NCI-H146 (cell line): ENCODE data around the gene STXBP5.

Experiments
- DNase-seq: peaks from one replicate; lab custom pipeline; 2025; lab: John Stamatoyannopoulos, UW

Gene STXBP5

DNA sequence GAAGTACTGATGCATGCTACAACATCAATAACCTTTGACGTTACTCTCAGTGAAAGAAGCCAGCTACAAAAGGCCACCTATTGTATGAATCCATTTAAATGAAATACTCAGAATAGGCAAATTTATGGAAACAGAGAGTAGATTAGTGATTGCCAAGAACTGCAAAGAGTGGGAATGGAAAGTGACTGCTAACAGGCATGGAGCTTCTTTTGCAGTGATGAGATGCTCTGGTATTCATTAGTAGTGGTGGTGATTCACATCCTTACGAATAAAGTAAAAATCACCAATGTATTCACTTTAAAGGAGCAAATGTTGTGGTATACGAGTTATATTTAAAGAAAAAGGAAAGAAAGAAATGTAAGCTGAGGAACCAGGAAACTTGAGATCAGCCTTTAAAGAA is 177.5 kb downstream of the STXBP5 start:
- no peak for DNase-seq

- peak; percentile 17 for DNase-seq
Measured at GRCh38 chr6:147382945-147383554, 178.8 kb downstream of the STXBP5 start.

DNA sequence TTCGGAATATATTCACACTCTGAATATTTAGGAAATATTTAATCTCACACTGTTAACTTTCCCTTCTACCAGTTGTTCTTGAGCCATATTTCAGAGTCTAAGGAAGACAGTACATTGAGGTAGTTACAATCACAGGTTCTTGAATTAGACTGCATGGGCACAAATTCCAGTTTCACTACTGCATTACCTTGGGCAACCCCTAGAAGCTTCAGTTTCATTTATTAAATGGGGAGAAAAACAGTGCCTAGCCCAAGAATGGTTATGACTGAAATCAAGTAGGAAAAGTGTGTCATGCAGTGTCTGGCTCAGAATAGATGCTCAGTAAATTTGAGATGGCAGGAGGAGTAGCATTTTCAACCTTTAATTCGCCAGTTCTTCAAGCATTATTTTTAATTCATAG is 179.8 kb downstream of the STXBP5 start:
- no peak for DNase-seq

DNA sequence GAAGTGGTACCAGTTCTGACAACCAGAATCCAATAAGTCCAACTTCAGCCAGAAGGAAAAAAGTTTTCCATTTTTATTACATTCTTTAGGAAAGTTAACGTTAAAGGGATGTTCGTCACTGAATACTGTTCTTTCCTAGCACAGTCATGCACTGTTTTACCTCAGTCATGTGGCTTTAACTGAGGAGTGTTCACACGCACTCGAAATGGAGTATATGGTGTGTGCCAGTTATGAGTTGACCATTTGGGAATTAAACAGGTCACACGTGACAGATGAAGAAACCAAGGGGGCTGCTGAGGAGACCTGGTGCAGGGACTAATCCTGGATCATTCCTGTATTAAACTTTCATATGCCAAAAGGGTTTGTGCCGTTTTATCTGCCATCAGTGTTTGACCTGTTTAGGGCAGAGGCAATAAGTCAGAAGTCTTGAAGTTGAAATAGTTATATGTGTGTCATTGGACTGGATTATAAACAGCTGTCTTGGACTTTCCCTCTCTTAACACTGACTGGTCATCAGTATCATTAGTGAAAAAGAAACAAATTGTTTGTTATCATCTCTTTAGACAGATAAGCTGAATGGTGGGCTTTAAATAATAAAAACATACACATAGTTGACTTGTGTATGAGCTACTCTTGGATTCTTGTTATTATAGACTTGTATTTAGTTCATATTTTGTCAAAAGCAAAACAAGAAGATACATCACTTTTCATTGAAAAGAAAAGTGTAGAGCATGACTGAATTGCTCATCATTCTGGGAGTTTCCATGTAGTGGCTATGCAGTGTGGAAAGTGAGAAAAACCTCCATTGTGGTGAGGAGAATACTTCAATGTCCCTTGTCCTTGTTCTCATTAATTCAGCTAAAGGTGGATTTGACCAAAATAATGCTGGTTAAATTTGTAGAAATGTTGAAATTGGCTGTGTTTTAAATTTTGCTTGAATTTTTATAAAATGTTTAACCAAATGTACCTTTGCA is 180.8 kb downstream of the STXBP5 start:
- DNase-seq, result no peak

- no peak for DNase-seq
Measured at GRCh38 chr6:147389463-147389862, 185.2 kb downstream of the STXBP5 start.

- DNase-seq, result peak; percentile 50
Measured at GRCh38 chr6:147390909-147391536, 186.8 kb downstream of the STXBP5 start.

GRCh38 chr6:147392917-147393625 is 188.9 kb downstream of the STXBP5 start:
- DNase-seq, result no peak

DNA sequence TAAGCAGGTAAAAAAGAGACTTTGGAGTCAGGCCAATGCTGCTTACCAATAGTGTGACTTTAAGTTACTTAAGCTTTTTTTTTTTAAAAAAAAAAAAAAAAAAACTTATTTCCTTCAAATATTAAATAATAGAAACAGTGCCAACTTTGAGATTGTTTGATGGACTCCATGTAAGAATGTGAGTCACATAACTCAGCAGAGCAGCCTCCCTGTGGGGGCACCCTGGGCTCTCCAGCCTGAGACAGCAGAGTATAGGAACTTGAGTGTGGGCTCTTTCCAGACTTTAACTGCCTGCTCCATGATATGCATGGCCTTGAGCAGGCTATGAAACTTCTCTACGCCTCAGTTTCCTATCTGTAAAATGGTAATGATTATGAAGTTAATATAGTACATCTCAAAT is 190.9 kb downstream of the STXBP5 start:
- no peak for DNase-seq

- DNase-seq, result no peak
Measured at GRCh38 chr6:147397306-147397705, 193.1 kb downstream of the STXBP5 start.

- no peak for DNase-seq
Measured at GRCh38 chr6:147400968-147401367, 196.8 kb downstream of the STXBP5 start.

DNA sequence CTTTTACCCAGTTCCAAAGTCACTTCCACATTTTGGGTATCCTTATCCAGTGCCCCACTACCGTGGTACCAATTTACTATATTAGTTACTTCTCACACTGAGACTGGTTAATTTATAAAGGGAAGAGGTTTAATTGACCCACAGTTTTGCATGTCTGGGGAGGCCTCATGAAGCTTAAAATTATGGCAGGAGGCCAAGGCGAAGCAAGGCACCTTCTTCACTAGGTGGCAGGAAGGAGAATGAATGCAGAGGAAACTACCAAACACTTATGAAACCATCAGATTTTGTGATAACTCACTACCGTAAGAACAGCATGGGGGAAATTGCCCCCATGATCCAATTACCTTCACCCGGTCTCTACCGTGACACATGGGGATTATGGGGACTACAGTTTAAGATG is 197.6 kb downstream of the STXBP5 start:
- no peak for DNase-seq

- DNase-seq, result no peak
Measured at GRCh38 chr6:147406783-147407182, 202.6 kb downstream of the STXBP5 start.

DNA sequence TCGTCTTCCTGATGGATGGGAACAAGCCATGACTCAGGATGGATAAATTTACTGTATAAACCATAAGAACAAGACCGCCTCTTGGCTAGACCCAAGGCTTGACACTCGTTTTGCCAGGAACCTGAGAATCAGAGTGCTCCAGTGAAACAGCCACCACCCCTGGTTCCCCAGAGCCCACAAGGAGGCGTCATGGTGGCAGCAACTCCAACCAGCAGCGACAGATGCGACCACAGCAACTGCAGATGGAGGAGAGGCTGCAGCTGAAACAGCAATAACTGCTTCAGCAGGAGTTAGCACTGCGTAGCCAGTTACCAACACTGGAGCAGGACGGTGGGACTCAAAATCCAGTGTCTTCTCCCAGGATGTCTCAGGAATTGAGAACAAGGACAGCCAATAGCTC is 203.4 kb downstream of the STXBP5 start:
- no peak for DNase-seq

GRCh38 chr6:147416622-147417021 is 212.4 kb downstream of the STXBP5 start:
- no peak for DNase-seq

GRCh38 chr6:147417954-147418353 is 213.7 kb downstream of the STXBP5 start:
- no peak for DNase-seq

- DNase-seq, result no peak
Measured at GRCh38 chr6:147418523-147418922, 214.3 kb downstream of the STXBP5 start.

GRCh38 chr6:147421903-147422302 is 217.7 kb downstream of the STXBP5 start:
- DNase-seq, result no peak

- DNase-seq, result no peak
Measured at GRCh38 chr6:147423111-147423510, 218.9 kb downstream of the STXBP5 start.

DNA sequence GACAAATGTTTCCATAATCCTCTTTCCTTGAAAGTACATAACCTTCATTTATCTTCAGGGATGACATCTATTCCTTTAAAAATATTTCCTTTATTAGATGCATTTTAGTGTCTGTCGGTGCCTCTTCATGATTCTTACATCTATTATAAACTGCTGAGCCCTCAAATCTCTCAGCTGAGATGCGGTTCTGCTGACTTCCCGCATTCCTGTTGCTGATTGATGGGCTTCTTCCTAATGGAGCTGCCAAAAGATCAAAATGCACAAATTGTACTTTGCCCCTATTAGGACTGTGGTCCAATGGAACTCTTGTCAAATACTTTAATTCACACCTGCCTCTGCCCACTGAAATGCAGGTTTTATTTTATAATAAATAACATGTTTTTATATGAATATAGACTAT is 225.6 kb downstream of the STXBP5 start:
- no peak for DNase-seq

DNA sequence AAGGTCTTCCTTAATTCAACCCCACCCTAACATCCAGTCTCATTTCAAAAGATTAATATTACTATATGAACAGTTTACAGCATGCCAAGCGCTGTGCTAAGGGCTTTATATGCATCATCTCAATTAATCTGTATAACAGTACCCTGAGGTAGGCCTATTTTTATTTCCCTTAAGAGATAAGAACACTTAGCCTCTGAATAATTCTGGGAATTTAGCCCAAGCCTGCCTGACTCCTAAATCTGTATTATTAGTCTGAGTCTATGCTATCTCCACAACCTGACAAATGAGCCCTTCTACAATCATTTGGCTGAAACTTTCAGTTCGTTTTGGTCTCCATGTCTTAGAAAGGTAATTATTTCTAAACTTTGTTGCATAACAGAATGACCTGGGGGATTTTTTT is 226.6 kb downstream of the STXBP5 start:
- DNase-seq, result no peak

- no peak for DNase-seq
Measured at GRCh38 chr6:147434076-147434475, 229.9 kb downstream of the STXBP5 start.

GRCh38 chr6:147434516-147434915 is 230.3 kb downstream of the STXBP5 start:
- DNase-seq, result no peak
